Activated naive CD8-positive, alpha-beta T cell treated with anti-CD3 and anti-CD28 coated beads, Interleukin-2, amount 10 ng/mL, durations not matched to agents 7 days and 5 days (primary cell): ENCODE data around the gene CNTN4. TPM values are rescaled to one million over a fixed set of nuclear protein-coding genes. Genes with fewer than 3 reads are reported as not detected.

Source experiments
- ATAC-seq: fragments of 150-1000 bp; cut with Tn5 transposase; one replicate; pipeline ENCODE4 v1.10.0; 2021; ENCODE audit warnings: low read depth, moderate library complexity
- POLR2A ChIA-PET: fragments of 350-600 bp; sonication (Branson Sonifier 250); formaldehyde crosslinking; loops from one replicate; lab custom pipeline; 2021; ENCODE audit warnings: antibody characterized with exemption; lab: Charles Lee
- DNase-seq: peaks from one replicate; pipeline ENCODE4 v3.0.0; 2021
- H3K27ac Mint-ChIP-seq: one replicate; pipeline ENCODE4 v1.8.0; 2022; ENCODE audit warnings: mild to moderate bottlenecking, mixed read lengths
- H3K27me3 Mint-ChIP-seq: one replicate; pipeline ENCODE4 v1.8.0; 2022; ENCODE audit warnings: mild to moderate bottlenecking, moderate library complexity, mixed read lengths
- H3K36me3 Mint-ChIP-seq: one replicate; pipeline ENCODE4 v1.8.0; 2021; ENCODE audit warnings: mild to moderate bottlenecking, mixed read lengths
- H3K4me1 Mint-ChIP-seq: one replicate; pipeline ENCODE4 v1.8.0; 2021; ENCODE audit warnings: mixed read lengths
- H3K4me3 Mint-ChIP-seq: one replicate; pipeline ENCODE4 v1.8.0; 2022; ENCODE audit warnings: mild to moderate bottlenecking, moderate library complexity, mixed read lengths
- H3K9me3 Mint-ChIP-seq: one replicate; pipeline ENCODE4 v1.8.0; 2021; ENCODE audit warnings: mixed read lengths
- total RNA-seq, 2 experiments: library from RNA; stranded (reverse); gene quantifications; one replicate each; pipeline ENCODE4 v1.2.3, GENCODE V29; 2021

The CNTN4 gene
- total RNA-seq, 2 experiments from 2014 or later = not detected

DNA sequence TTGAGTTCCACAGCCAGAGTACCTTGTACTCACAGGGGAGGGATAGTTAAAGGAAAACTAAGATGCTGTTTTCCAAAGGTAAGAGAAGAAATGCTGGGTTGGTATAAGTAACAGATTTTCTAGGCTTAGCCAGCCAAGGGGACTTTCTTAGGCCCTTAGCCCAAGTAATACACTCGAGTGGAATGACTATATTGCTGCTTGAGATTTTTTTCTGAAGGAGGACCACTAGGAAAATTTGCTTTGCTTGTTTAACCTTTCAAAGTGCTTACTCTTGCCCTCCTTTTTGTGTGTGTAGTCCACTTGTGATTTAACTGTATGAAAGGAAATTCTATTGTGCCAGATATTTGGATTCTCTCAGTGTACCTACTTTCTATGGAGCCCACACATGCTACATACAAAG is 961.0 kb downstream of the CNTN4 start:
- H3K9me3 Mint-ChIP-seq = no peaks in the 10 kb centered on the region
- ATAC-seq (no peak), DNase-seq (no peak)
- no peaks in the 10 kb centered on the region for H3K4me1 Mint-ChIP-seq
- no peak overlapping the region for H3K4me3 Mint-ChIP-seq
- no peaks in the 10 kb centered on the region for H3K36me3 Mint-ChIP-seq
- no peaks in the 10 kb centered on the region for H3K27me3 Mint-ChIP-seq
- H3K27ac Mint-ChIP-seq = no peak overlapping the region
- POLR2A ChIA-PET = no interaction called here

DNA sequence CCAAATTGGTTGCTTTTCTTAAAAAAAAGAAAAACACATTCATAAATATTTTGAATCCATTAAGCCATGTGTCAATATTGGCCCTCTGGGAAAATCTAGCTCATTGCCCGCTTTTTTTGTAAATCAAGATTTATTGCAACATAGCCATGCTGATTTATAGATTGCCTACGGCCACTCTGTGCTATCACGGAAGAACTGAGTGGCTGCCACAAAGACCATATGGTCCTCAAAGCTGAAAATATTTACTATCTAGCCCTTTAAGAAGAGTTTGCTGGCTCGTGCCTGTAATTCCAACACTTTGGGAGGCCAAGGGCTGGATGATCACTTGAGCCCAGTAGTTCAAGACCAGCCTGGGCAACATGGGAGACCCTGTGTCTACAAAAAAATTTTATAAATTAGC is 965.6 kb downstream of the CNTN4 start:
- Mint-ChIP-seq H3K9me3 (no peaks in the 10 kb centered on the region), H3K36me3 (no peaks in the 10 kb centered on the region), H3K4me1 (no peaks in the 10 kb centered on the region), H3K27ac (no peak overlapping the region), H3K4me3 (no peak overlapping the region), H3K27me3 (no peaks in the 10 kb centered on the region)
- POLR2A ChIA-PET = no interaction called here
- DNase-seq = no peak
- ATAC-seq = no peak

- no peaks in the 10 kb centered on the region for H3K27me3 Mint-ChIP-seq
- H3K36me3 Mint-ChIP-seq = no peaks in the 10 kb centered on the region
- DNase-seq (no peak), ATAC-seq (no peak)
- H3K9me3 Mint-ChIP-seq = no peaks in the 10 kb centered on the region
- POLR2A ChIA-PET = no interaction called here
- no peak overlapping the region for H3K4me3 Mint-ChIP-seq
- no peaks in the 10 kb centered on the region for H3K4me1 Mint-ChIP-seq
- no peak overlapping the region for H3K27ac Mint-ChIP-seq
Observed at GRCh38 chr3:3065876-3066275, 967.2 kb downstream of the CNTN4 start.

DNA sequence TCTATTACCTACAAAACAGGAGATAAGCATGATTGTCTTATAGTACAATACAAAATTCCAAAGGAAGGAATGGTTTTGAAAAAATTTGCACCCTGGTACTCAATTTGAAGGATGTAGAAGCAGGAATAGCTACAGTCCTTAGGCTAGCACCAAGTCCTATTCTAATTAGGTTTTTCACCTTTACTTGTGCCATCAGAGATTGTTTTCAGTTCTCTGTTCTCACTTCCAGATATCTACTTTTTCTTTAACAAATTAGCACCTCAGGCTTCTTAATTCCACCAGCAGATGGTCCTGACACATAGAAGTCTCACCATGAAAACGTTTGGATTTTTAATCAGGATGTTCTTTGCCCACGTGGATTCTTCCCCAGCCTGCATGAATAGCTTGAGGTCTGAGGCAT is 967.7 kb downstream of the CNTN4 start:
- H3K4me1 Mint-ChIP-seq = no peaks in the 10 kb centered on the region
- DNase-seq = no peak
- H3K4me3 Mint-ChIP-seq = no peak overlapping the region
- H3K36me3 Mint-ChIP-seq = no peaks in the 10 kb centered on the region
- POLR2A ChIA-PET = no interaction called here
- no peak for ATAC-seq
- H3K27ac Mint-ChIP-seq = no peak overlapping the region
- H3K27me3 Mint-ChIP-seq = no peaks in the 10 kb centered on the region
- no peaks in the 10 kb centered on the region for H3K9me3 Mint-ChIP-seq

GRCh38 chr3:3066910-3067309 is 968.2 kb downstream of the CNTN4 start:
- POLR2A ChIA-PET = no interaction called here
- no peaks in the 10 kb centered on the region for H3K9me3 Mint-ChIP-seq
- no peaks in the 10 kb centered on the region for H3K27me3 Mint-ChIP-seq
- H3K4me1 Mint-ChIP-seq = no peaks in the 10 kb centered on the region
- no peak overlapping the region for H3K27ac Mint-ChIP-seq
- ATAC-seq = no peak
- no peak overlapping the region for H3K4me3 Mint-ChIP-seq
- H3K36me3 Mint-ChIP-seq = no peaks in the 10 kb centered on the region
- DNase-seq = no peak

DNA sequence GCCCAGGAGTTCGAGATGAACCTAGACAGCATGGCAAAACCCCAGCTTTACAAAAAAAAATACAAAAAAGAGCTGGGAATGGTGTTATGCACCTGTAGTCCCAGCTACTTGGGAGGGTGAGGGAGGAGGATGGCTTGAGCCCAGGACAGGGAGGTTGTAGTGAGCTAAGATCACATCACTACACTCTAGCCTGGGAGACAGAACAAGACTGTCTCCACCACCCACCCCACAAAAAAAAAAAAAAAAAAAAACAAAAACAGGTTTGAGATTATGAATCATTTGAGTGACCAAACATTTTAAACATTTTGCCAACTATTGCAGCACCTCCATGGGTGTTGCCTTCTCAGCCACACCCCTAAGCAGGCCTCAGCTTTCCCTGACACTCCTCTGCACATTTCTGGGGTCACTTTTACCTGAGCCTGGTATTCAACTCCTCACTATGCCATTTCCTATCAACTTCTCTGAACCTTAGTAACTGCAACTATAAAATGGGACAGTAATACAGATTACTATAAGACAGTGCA is 969.8 kb downstream of the CNTN4 start:
- POLR2A ChIA-PET = no interaction called here
- Mint-ChIP-seq H3K4me3 (no peak overlapping the region), H3K9me3 (no peaks in the 10 kb centered on the region), H3K4me1 (no peaks in the 10 kb centered on the region), H3K36me3 (no peaks in the 10 kb centered on the region), H3K27me3 (no peaks in the 10 kb centered on the region), H3K27ac (no peak overlapping the region)
- DNase-seq = no peak
- ATAC-seq = no peak

DNA sequence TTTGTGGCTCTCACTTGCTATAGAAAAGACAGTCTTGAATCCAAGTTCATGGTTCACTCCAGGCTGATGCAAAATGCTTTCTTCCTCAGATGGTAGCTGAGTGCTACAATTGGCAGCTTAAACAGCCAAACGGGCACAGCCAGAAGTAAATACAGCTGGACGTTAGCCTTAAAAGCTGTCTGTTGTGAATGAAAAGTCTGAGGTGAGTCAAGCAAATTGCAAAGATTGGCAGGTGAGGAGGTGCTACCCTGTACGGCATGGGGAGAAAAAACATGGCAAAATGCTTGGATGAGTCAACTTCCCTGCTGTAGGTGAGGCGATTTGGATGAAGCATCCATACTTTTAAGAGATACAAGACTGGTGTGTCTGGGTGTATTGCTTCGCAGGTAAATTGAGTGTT is 971.1 kb downstream of the CNTN4 start:
- Mint-ChIP-seq H3K36me3 (no peaks in the 10 kb centered on the region), H3K27ac (no peak overlapping the region), H3K4me3 (no peak overlapping the region), H3K27me3 (no peaks in the 10 kb centered on the region), H3K4me1 (no peaks in the 10 kb centered on the region), H3K9me3 (no peaks in the 10 kb centered on the region)
- POLR2A ChIA-PET = no interaction called here
- DNase-seq (no peak), ATAC-seq (no peak)

GRCh38 chr3:3071136-3071535 is 972.5 kb downstream of the CNTN4 start:
- Mint-ChIP-seq H3K27ac (no peak overlapping the region), H3K27me3 (no peaks in the 10 kb centered on the region), H3K36me3 (no peaks in the 10 kb centered on the region), H3K9me3 (no peaks in the 10 kb centered on the region), H3K4me3 (no peak overlapping the region), H3K4me1 (no peaks in the 10 kb centered on the region)
- ATAC-seq (no peak), DNase-seq (no peak)
- POLR2A ChIA-PET = no interaction called here

DNA sequence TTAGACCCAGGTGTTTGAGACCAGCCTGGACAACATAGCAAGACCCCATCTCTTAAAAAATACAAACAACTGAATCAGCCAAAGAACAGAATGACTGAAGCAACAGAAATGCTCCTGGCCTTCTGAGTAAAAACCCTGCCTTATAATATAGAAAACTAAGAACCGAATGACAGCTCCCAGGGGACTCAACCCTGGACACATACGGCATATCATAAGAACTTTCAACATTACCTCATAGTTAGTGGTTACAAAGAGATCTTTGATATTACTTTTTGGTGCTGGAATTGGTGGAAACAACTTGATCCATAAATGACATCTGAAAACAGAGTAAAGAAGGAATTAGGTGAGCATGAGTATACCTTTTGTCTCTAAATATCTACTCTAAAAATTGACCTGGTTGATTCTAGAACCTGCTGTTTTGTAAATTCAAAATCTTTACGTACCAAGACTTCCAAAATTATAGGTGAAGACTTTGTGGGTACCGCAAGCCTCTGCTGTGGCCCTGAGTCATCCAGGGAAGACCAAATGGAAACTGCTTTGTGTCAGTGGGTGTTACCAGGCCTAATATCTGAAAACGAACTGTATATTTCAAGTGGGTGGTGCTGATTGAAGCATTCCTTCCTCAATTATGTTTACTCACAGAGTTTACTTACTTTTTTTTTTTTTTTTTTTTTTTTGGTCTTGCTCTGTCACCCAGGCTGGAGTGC is 976.0 kb downstream of the CNTN4 start:
- ATAC-seq = no peak
- H3K4me1 Mint-ChIP-seq = no peaks in the 10 kb centered on the region
- H3K27me3 Mint-ChIP-seq = peaks cover 1% of the 10 kb centered on the region
- H3K36me3 Mint-ChIP-seq = no peaks in the 10 kb centered on the region
- no peaks in the 10 kb centered on the region for H3K9me3 Mint-ChIP-seq
- POLR2A ChIA-PET = no interaction called here
- H3K4me3 Mint-ChIP-seq = no peak overlapping the region
- no peak for DNase-seq
- no peak overlapping the region for H3K27ac Mint-ChIP-seq

DNA sequence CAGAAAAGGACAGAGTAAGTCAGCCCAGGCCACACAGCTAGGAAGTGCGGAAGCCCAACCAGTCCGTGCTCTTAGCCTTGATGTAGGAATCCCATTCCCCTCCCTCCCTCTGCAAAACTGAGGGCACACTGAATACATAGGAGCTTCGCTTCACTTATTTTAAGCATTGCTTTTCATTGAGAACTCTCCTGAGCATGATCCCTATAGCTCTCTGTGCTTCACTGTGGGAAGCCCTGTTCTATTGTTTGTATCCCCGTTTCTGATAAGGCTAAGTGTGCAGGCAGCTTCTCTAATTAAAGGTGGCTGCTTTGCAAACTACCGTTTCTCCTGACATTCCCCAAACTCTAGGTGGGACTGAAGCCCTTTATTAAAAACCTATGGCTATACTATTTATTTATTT is 981.6 kb downstream of the CNTN4 start:
- H3K36me3 Mint-ChIP-seq = no peaks in the 10 kb centered on the region
- H3K4me3 Mint-ChIP-seq = no peak overlapping the region
- POLR2A ChIA-PET = no interaction called here
- H3K27me3 Mint-ChIP-seq = peaks cover 5% of the 10 kb centered on the region
- H3K9me3 Mint-ChIP-seq = no peaks in the 10 kb centered on the region
- DNase-seq (no peak), ATAC-seq (no peak)
- no peaks in the 10 kb centered on the region for H3K4me1 Mint-ChIP-seq
- H3K27ac Mint-ChIP-seq = no peak overlapping the region

DNA sequence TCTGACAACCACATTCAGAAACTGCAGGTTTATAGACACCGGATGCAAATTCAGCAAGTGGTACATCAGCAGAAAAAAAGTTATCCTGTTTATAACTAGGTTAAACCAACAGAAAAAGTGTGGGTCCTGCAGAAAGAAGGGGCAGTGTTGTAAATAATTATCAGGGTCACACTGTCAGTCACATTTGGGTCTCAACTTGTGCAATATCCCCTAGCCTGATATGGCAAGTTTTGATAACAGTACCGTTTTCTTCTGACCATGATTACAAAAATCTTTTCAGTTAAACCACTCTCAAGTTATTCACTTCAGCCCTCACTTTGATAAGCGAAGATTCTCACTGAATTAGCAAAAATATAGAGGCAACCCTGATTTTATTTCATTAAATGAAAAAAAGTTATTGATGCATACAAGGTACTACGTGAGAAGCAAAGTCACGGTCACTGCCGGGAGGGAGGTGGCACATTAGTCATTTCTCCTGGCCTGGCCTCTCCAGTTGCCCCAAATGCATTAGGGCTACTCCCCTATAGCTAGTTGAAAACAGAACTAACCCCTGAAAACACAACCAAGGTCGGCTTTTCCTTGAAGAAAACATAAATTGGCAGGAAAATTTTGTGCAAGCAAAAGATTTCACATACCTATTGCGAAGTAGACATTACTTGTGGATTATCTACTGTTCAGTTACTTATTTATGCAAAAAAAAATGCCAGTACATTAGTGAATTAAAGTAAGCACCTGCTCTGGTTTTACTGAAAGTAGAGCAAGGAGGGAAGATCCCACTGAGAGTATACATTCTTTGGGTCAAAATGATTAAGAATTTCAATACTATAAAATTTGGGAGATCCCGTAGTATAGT is 982.9 kb downstream of the CNTN4 start:
- no peak overlapping the region for H3K4me3 Mint-ChIP-seq
- no peak overlapping the region for H3K27ac Mint-ChIP-seq
- no peaks in the 10 kb centered on the region for H3K36me3 Mint-ChIP-seq
- ATAC-seq = no peak
- H3K9me3 Mint-ChIP-seq = no peaks in the 10 kb centered on the region
- H3K27me3 Mint-ChIP-seq = peaks cover 5% of the 10 kb centered on the region
- no peaks in the 10 kb centered on the region for H3K4me1 Mint-ChIP-seq
- POLR2A ChIA-PET = no interaction called here
- DNase-seq = no peak

DNA sequence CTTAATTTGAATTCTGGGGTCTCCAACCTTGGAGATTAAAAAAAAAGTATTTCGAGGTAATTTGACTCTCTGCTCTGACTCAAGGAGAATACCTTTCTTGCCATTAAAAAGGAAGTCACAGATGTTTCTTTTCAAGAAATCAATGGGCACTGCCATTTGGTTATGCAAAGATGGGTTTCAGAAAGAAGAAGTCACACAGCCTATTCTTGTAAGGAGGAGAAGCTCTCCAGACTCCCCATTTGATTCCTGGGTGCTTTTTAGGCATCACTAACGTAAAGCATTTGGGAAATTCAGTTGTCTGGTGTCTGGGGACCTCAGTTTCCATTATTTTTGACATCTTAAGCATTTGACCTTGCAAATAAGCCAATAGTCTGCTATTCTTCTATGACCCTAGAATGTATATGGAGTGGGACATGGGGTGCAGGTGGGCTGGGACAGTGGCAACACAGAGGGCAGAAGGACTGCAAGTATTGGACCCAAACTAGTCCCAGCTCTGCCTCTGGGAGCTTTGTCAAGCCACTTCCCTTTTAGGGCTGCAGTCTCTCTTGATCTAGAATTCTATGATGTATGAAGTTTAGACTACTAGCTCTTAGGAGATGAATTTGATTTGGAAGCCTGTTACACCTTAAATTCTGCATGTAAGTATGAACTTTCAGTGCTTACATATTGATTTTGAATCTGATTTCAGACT is 983.7 kb downstream of the CNTN4 start:
- no peak for ATAC-seq
- POLR2A ChIA-PET = no interaction called here
- no peak for DNase-seq
- H3K9me3 Mint-ChIP-seq = no peaks in the 10 kb centered on the region
- peaks cover 5% of the 10 kb centered on the region for H3K27me3 Mint-ChIP-seq
- no peak overlapping the region for H3K27ac Mint-ChIP-seq
- no peaks in the 10 kb centered on the region for H3K36me3 Mint-ChIP-seq
- H3K4me1 Mint-ChIP-seq = no peaks in the 10 kb centered on the region
- no peak overlapping the region for H3K4me3 Mint-ChIP-seq

DNA sequence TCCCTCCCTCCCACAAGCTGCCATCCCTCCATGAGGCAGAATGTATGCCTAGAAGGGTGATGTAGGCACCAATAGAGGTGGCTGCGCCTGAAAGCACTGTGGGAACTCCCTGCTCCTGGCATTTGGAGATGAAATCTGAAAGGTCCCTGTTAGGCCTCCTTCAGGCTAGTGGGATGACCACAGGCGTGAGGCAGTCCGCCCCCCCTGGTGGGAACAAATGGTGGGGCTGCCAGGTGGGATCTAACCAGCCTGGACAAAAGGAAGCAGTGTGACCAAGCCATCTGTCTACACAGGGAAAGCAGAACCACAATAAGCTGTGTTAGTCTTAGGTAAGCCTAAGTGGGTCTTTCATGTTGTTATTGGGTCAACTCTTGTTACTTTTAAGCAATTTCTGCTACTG is 986.2 kb downstream of the CNTN4 start:
- ATAC-seq = no peak
- POLR2A ChIA-PET = no interaction called here
- H3K9me3 Mint-ChIP-seq = no peaks in the 10 kb centered on the region

More for the DNA sequence above, 986.2 kb downstream of the CNTN4 start:
- H3K27me3 Mint-ChIP-seq = peaks cover 3% of the 10 kb centered on the region
- no peak overlapping the region for H3K27ac Mint-ChIP-seq
- DNase-seq = no peak
- H3K4me1 Mint-ChIP-seq = no peaks in the 10 kb centered on the region
- H3K36me3 Mint-ChIP-seq = no peaks in the 10 kb centered on the region
- no peak overlapping the region for H3K4me3 Mint-ChIP-seq
